ENCODE results near the gene ASCC3.

Gene ASCC3

DNA sequence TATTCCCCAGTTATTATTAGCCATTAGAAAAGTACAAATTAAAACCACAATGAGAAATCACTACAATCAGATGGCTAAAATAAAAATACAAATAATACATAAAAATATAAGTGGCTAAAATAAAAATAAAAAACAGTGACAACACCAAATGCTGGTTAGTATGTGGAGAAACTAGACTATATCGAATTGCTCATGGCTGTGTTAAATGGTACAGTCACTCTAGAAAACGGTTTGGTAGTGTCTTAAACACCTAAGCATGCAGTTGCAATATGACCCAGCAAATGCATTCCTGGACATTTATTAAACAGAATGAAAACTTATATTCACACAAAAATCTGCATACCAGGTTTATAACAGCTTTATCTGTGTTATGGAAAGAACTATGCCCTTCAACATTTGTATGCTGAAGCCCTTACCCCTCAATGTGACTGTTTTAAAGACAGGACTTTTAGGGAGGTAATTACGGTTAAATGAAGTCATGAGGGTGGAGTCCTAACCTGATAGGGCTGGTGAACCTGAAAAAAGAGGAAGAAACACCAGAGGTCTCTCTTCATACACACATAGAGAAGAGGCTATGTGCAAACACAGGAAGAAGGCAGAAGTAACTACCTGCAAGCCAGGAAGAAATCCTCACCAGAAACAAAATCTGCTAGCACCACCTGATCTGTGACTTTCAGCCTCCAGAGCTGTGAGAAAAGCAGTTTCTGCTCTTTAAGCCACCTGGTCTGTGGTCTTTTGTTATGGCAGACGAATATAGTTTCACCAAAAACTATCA is 84.9 kb downstream of the ASCC3 start:
- Histone ChIP-seq H3K9me2 (replicated peaks; ENCODE audit: low read depth, low read length) (no peaks in the 10 kb centered on the region), H3K27me3 (ENCODE audit: insufficient read depth, low read length, poor library complexity, severe bottlenecking) (no peaks in the 10 kb centered on the region), H2AFZ (ENCODE audit: low read length) (no peak overlapping the region), H3K4me3 (ENCODE audit: low read length, poor library complexity, severe bottlenecking) (no peak overlapping the region), H4K20me1 (ENCODE audit: insufficient read depth, low read length, poor library complexity, severe bottlenecking) (no peaks in the 10 kb centered on the region), H3K79me2 (ENCODE audit: insufficient read depth, low read length) (no peaks in the 10 kb centered on the region), H3K9me3 (ENCODE audit: insufficient read depth, low read depth, low read length) (no peaks in the 10 kb centered on the region), H3K4me2 (ENCODE audit: low read depth, low read length, poor library complexity, severe bottlenecking) (no peak overlapping the region), H3K36me3 (ENCODE audit: insufficient read depth, low read length) (peaks cover 17% of the 10 kb centered on the region; the same call in 1 of the 2 replicates), H3K4me1 (ENCODE audit: insufficient read depth, low read length, poor library complexity, severe bottlenecking) (no peaks in the 10 kb centered on the region), H3F3A (ENCODE audit: low read depth) (no peaks in the 10 kb centered on the region), H3K9ac (ENCODE audit: low read depth, low read length, poor library complexity, severe bottlenecking) (no peak overlapping the region)
- no peak for TF ChIP-seq EZH2phosphoT487 (IDR thresholded peaks at IDR 0.05; ENCODE audit: borderline replicate concordance)
- TF ChIP-seq, protein P1, sequence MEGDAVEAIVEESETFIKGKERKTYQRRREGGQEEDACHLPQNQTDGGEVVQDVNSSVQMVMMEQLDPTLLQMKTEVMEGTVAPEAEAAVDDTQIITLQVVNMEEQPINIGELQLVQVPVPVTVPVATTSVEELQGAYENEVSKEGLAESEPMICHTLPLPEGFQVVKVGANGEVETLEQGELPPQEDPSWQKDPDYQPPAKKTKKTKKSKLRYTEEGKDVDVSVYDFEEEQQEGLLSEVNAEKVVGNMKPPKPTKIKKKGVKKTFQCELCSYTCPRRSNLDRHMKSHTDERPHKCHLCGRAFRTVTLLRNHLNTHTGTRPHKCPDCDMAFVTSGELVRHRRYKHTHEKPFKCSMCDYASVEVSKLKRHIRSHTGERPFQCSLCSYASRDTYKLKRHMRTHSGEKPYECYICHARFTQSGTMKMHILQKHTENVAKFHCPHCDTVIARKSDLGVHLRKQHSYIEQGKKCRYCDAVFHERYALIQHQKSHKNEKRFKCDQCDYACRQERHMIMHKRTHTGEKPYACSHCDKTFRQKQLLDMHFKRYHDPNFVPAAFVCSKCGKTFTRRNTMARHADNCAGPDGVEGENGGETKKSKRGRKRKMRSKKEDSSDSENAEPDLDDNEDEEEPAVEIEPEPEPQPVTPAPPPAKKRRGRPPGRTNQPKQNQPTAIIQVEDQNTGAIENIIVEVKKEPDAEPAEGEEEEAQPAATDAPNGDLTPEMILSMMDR (conservative IDR thresholded peaks at IDR 0.05; ENCODE audit: low read length), result peak; percentile 23; the same call in 1 of the 2 replicates

DNA sequence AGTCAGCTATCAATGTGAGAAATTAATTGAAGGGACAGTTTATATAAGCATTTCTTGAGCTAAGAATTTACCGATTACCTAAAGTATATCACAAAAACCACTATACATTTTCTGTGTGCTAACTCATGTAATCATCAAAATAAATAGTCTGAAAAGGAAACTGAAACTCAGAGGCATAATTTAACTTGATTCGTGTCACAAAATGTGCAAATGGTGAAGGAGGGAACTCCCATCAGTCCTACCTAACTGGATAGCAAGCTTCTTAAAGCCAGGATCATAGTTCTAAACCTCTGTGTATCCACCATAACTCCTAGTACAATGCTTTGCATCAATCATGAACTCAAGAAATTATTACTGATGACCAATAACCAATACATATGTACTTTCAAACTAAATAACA is 91.0 kb downstream of the ASCC3 start:
- Histone ChIP-seq H4K20me1 (ENCODE audit: insufficient read depth, low read length, poor library complexity, severe bottlenecking) (no peaks in the 10 kb centered on the region), H3K36me3 (ENCODE audit: insufficient read depth, low read length) (peaks cover 6% of the 10 kb centered on the region; the same call in 1 of the 2 replicates), H3K4me2 (ENCODE audit: low read depth, low read length, poor library complexity, severe bottlenecking) (no peak overlapping the region), H3K4me3 (ENCODE audit: low read length, poor library complexity, severe bottlenecking) (no peak overlapping the region), H2AFZ (ENCODE audit: low read length) (no peak overlapping the region), H3K9me3 (ENCODE audit: insufficient read depth, low read depth, low read length) (no peaks in the 10 kb centered on the region), H3K9ac (ENCODE audit: low read depth, low read length, poor library complexity, severe bottlenecking) (no peak overlapping the region), H3K79me2 (ENCODE audit: insufficient read depth, low read length) (no peaks in the 10 kb centered on the region), H3K9me2 (replicated peaks; ENCODE audit: low read depth, low read length) (no peaks in the 10 kb centered on the region), H3F3A (ENCODE audit: low read depth) (no peaks in the 10 kb centered on the region), H3K4me1 (ENCODE audit: insufficient read depth, low read length, poor library complexity, severe bottlenecking) (no peaks in the 10 kb centered on the region), H3K27me3 (ENCODE audit: insufficient read depth, low read length, poor library complexity, severe bottlenecking) (no peaks in the 10 kb centered on the region)
- TF ChIP-seq, protein P1 (conservative IDR thresholded peaks at IDR 0.05; ENCODE audit: low read length), result no peak
- TF ChIP-seq EZH2phosphoT487 (IDR thresholded peaks at IDR 0.05; ENCODE audit: borderline replicate concordance), result no peak

DNA sequence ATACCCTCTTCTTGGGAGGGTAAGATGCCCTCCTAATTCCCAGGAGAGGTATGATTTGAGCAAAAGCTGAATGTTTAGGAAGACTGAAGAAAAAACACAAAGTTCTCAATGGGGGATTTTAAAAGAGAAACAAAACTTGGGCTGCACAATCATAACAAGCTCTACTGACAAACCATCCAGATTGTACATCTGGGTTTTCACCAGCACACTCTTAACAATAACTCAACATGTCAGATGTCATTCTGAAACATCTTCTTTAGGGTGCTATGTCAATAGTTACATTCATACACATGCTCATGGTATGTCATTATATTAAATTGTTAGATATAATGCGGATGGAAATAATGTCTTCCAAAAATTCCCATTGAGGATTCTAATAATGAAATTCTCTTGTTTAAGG is 95.1 kb downstream of the ASCC3 start:
- Histone ChIP-seq H3K4me2 (ENCODE audit: low read depth, low read length, poor library complexity, severe bottlenecking) (no peak overlapping the region), H3K27me3 (ENCODE audit: insufficient read depth, low read length, poor library complexity, severe bottlenecking) (no peaks in the 10 kb centered on the region), H3F3A (ENCODE audit: low read depth) (no peaks in the 10 kb centered on the region), H3K79me2 (ENCODE audit: insufficient read depth, low read length) (no peaks in the 10 kb centered on the region), H3K9ac (ENCODE audit: low read depth, low read length, poor library complexity, severe bottlenecking) (no peak overlapping the region), H3K4me1 (ENCODE audit: insufficient read depth, low read length, poor library complexity, severe bottlenecking) (no peaks in the 10 kb centered on the region), H2AFZ (ENCODE audit: low read length) (no peak overlapping the region), H3K9me3 (ENCODE audit: insufficient read depth, low read depth, low read length) (no peaks in the 10 kb centered on the region), H3K36me3 (ENCODE audit: insufficient read depth, low read length) (no peaks in the 10 kb centered on the region), H3K4me3 (ENCODE audit: low read length, poor library complexity, severe bottlenecking) (no peak overlapping the region), H4K20me1 (ENCODE audit: insufficient read depth, low read length, poor library complexity, severe bottlenecking) (no peaks in the 10 kb centered on the region), H3K9me2 (replicated peaks; ENCODE audit: low read depth, low read length) (no peaks in the 10 kb centered on the region)
- TF ChIP-seq, protein P1 (conservative IDR thresholded peaks at IDR 0.05; ENCODE audit: low read length), result no peak
- TF ChIP-seq EZH2phosphoT487 (IDR thresholded peaks at IDR 0.05; ENCODE audit: borderline replicate concordance), result no peak

Measured in Loucy (cell line).